ENCODE data around the gene GLMN. TPM values are rescaled to one million over a fixed set of nuclear protein-coding genes. Genes with fewer than 3 reads are reported as not detected.
"Not testable (repeated sequence)": the region's sequence is repeated elsewhere in the genome, so short reads cannot be mapped to it uniquely, and the experiment has no call there.

GLMN gene
- total RNA-seq, 2 experiments from 2014 or later, result 25.7 to 26.0 TPM

GRCh38 chr1:92277105-92277723 lies 21.6 kb downstream of the GLMN start:
- H3K27me3 Mint-ChIP-seq, result no peaks in the 10 kb centered on the region
- no peak overlapping the region for H3K4me3 Mint-ChIP-seq
- no peak overlapping the region for H3K27ac Mint-ChIP-seq
- DNase-seq, result no peak
- no peak for ATAC-seq
- H3K9me3 Mint-ChIP-seq (ENCODE audit: low read depth), result no peaks in the 10 kb centered on the region
- peaks cover 69% of the 10 kb centered on the region for H3K36me3 Mint-ChIP-seq
- CTCF ChIA-PET, result no interaction called here
- H3K4me1 Mint-ChIP-seq, result peaks cover 16% of the 10 kb centered on the region

GRCh38 chr1:92276082-92276481 lies 22.7 kb downstream of the GLMN start:
- no peak for DNase-seq
- no peak for ATAC-seq
- Mint-ChIP-seq H3K27me3 (no peaks in the 10 kb centered on the region), H3K9me3 (ENCODE audit: low read depth) (no peaks in the 10 kb centered on the region), H3K27ac (no peak overlapping the region), H3K36me3 (peaks cover 60% of the 10 kb centered on the region), H3K4me1 (peaks cover 12% of the 10 kb centered on the region), H3K4me3 (no peak overlapping the region)
- CTCF ChIA-PET, result no interaction called here

GRCh38 chr1:92274939-92275338 lies 23.8 kb downstream of the GLMN start:
- H3K9me3 Mint-ChIP-seq (ENCODE audit: low read depth), result no peaks in the 10 kb centered on the region
- H3K27me3 Mint-ChIP-seq, result no peaks in the 10 kb centered on the region
- peak overlapping the region; percentile 1 for H3K27ac Mint-ChIP-seq
- DNase-seq (no peak), ATAC-seq (no peak)
- peaks cover 7% of the 10 kb centered on the region for H3K4me1 Mint-ChIP-seq
- H3K4me3 Mint-ChIP-seq, result no peak overlapping the region
- H3K36me3 Mint-ChIP-seq, result peaks cover 53% of the 10 kb centered on the region
- CTCF ChIA-PET, result no interaction called here

GRCh38 chr1:92273039-92273438 lies 25.7 kb downstream of the GLMN start:
- H3K9me3 Mint-ChIP-seq (ENCODE audit: low read depth), result no peaks in the 10 kb centered on the region
- peaks cover 7% of the 10 kb centered on the region for H3K4me1 Mint-ChIP-seq
- ATAC-seq (no peak), DNase-seq (no peak)
- CTCF ChIA-PET, result interaction anchor here (0.6 kb wide), 1 partner anchor 418 kb away, joined by 3 read pairs; no protein-coding TSS in a partner anchor
- no peak overlapping the region for H3K4me3 Mint-ChIP-seq
- H3K36me3 Mint-ChIP-seq, result peaks cover 50% of the 10 kb centered on the region
- no peaks in the 10 kb centered on the region for H3K27me3 Mint-ChIP-seq
- H3K27ac Mint-ChIP-seq, result no peak overlapping the region

GRCh38 chr1:92262516-92262915 lies 36.3 kb downstream of the GLMN start:
- no peak overlapping the region for H3K4me3 Mint-ChIP-seq
- ATAC-seq (no peak), DNase-seq (no peak)
- H3K27me3 Mint-ChIP-seq, result no peaks in the 10 kb centered on the region
- H3K4me1 Mint-ChIP-seq, result no peaks in the 10 kb centered on the region
- CTCF ChIA-PET, result no interaction called here
- H3K27ac Mint-ChIP-seq, result no peak overlapping the region
- peaks cover 62% of the 10 kb centered on the region for H3K36me3 Mint-ChIP-seq
- no peaks in the 10 kb centered on the region for H3K9me3 Mint-ChIP-seq (ENCODE audit: low read depth)

GRCh38 chr1:92259350-92259749 lies 39.4 kb downstream of the GLMN start:
- no peak overlapping the region for H3K27ac Mint-ChIP-seq
- H3K4me1 Mint-ChIP-seq, result no peaks in the 10 kb centered on the region
- no peak overlapping the region for H3K4me3 Mint-ChIP-seq
- no peaks in the 10 kb centered on the region for H3K27me3 Mint-ChIP-seq
- H3K36me3 Mint-ChIP-seq, result peaks cover 83% of the 10 kb centered on the region
- H3K9me3 Mint-ChIP-seq (ENCODE audit: low read depth), result peaks cover 9% of the 10 kb centered on the region
- DNase-seq (no peak), ATAC-seq (no peak)
- CTCF ChIA-PET, result no interaction called here

- H3K4me3 Mint-ChIP-seq; H3K27ac Mint-ChIP-seq; CTCF ChIA-PET; H3K27me3 Mint-ChIP-seq; ATAC-seq; H3K9me3 Mint-ChIP-seq (ENCODE audit: low read depth); H3K4me1 Mint-ChIP-seq; DNase-seq: not testable (repeated sequence)
- peaks cover 72% of the 10 kb centered on the region for H3K36me3 Mint-ChIP-seq
These were observed 44.1 kb downstream of the GLMN start for GRCh38 chr1:92254714-92255113.

GRCh38 chr1:92244376-92244775 lies 54.4 kb downstream of the GLMN start:
- H3K4me1 Mint-ChIP-seq, result no peaks in the 10 kb centered on the region
- H3K9me3 Mint-ChIP-seq (ENCODE audit: low read depth), result no peaks in the 10 kb centered on the region
- no peaks in the 10 kb centered on the region for H3K27me3 Mint-ChIP-seq
- H3K4me3 Mint-ChIP-seq, result no peak overlapping the region
- H3K27ac Mint-ChIP-seq, result no peak overlapping the region
- CTCF ChIA-PET, result no interaction called here
- ATAC-seq (no peak), DNase-seq (no peak)
- peaks cover 15% of the 10 kb centered on the region for H3K36me3 Mint-ChIP-seq

GRCh38 chr1:92240034-92240433 lies 58.8 kb downstream of the GLMN start:
- ATAC-seq, result no peak
- DNase-seq, result no peak
- Mint-ChIP-seq H3K9me3 (ENCODE audit: low read depth) (no peaks in the 10 kb centered on the region), H3K4me1 (no peaks in the 10 kb centered on the region), H3K27me3 (peaks cover 17% of the 10 kb centered on the region), H3K4me3 (no peak overlapping the region), H3K27ac (no peak overlapping the region), H3K36me3 (peaks cover 1% of the 10 kb centered on the region)
- CTCF ChIA-PET, result no interaction called here

GRCh38 chr1:92230736-92231135 lies 68.1 kb downstream of the GLMN start:
- Mint-ChIP-seq H3K27me3 (peaks cover 10% of the 10 kb centered on the region), H3K4me1 (no peaks in the 10 kb centered on the region), H3K9me3 (ENCODE audit: low read depth) (no peaks in the 10 kb centered on the region), H3K27ac (no peak overlapping the region), H3K4me3 (no peak overlapping the region), H3K36me3 (no peaks in the 10 kb centered on the region)
- no peak for DNase-seq
- ATAC-seq, result no peak
- CTCF ChIA-PET, result interaction anchor here (0.7 to 1.5 kb wide), 2 partner anchors 12 to 698 kb away, joined by 3 read pairs; no protein-coding TSS in a partner anchor

GRCh38 chr1:92228401-92228800 lies 70.4 kb downstream of the GLMN start:
- Mint-ChIP-seq H3K9me3 (ENCODE audit: low read depth) (no peaks in the 10 kb centered on the region), H3K4me3 (no peak overlapping the region), H3K27ac (no peak overlapping the region), H3K36me3 (no peaks in the 10 kb centered on the region), H3K27me3 (peaks cover 7% of the 10 kb centered on the region), H3K4me1 (no peaks in the 10 kb centered on the region)
- CTCF ChIA-PET, result no interaction called here
- no peak for DNase-seq
- no peak for ATAC-seq

GRCh38 chr1:92219028-92219427 lies 79.8 kb downstream of the GLMN start:
- H3K9me3 Mint-ChIP-seq (ENCODE audit: low read depth), result no peaks in the 10 kb centered on the region
- peaks cover 8% of the 10 kb centered on the region for H3K27me3 Mint-ChIP-seq
- ATAC-seq (no peak), DNase-seq (no peak)
- no peak overlapping the region for H3K27ac Mint-ChIP-seq
- no peaks in the 10 kb centered on the region for H3K36me3 Mint-ChIP-seq
- no peak overlapping the region for H3K4me3 Mint-ChIP-seq
- CTCF ChIA-PET, result no interaction called here
- H3K4me1 Mint-ChIP-seq, result no peaks in the 10 kb centered on the region

- H3K36me3 Mint-ChIP-seq, result no peaks in the 10 kb centered on the region
- no peak overlapping the region for H3K27ac Mint-ChIP-seq
- no peaks in the 10 kb centered on the region for H3K9me3 Mint-ChIP-seq (ENCODE audit: low read depth)
- DNase-seq, result no peak
- H3K4me1 Mint-ChIP-seq, result no peaks in the 10 kb centered on the region
- H3K4me3 Mint-ChIP-seq, result no peak overlapping the region
- CTCF ChIA-PET, result no interaction called here
- H3K27me3 Mint-ChIP-seq, result peaks cover 8% of the 10 kb centered on the region
- ATAC-seq, result no peak
These were observed 80.2 kb downstream of the GLMN start for GRCh38 chr1:92218559-92218958.

- Mint-ChIP-seq H3K4me3 (no peak within 1 kb of the TSS), H3K9me3 (ENCODE audit: low read depth) (no peaks in the 10 kb centered on the region), H3K36me3 (no peaks in the 10 kb centered on the region), H3K27me3 (peaks cover 8% of the 10 kb centered on the region), H3K27ac (no peak within 1 kb of the TSS), H3K4me1 (no peaks in the 10 kb centered on the region)
- CTCF ChIA-PET, result no interaction called here
- no peak for ATAC-seq
- DNase-seq, result no peak
These were observed 81.1 kb downstream of the GLMN start, which contains the start of gene C1orf146 for GRCh38 chr1:92217721-92218120. TSS of gene C1orf146 (plus strand) at chr1:92217915. CDS start at chr1:92231421, 13,506 bp downstream.

GRCh38 chr1:92211166-92211565 lies 87.6 kb downstream of the GLMN start:
- H3K9me3 Mint-ChIP-seq (ENCODE audit: low read depth), result no peaks in the 10 kb centered on the region
- CTCF ChIA-PET, result no interaction called here
- no peak overlapping the region for H3K4me3 Mint-ChIP-seq
- peaks cover 7% of the 10 kb centered on the region for H3K27me3 Mint-ChIP-seq
- DNase-seq (no peak), ATAC-seq (no peak)
- no peak overlapping the region for H3K27ac Mint-ChIP-seq
- H3K36me3 Mint-ChIP-seq, result no peaks in the 10 kb centered on the region
- H3K4me1 Mint-ChIP-seq, result no peaks in the 10 kb centered on the region

Data from activated CD8-positive, alpha-beta memory T cell treated with anti-CD3 and anti-CD28 coated beads, Interleukin-2, amount 10 ng/mL, durations not matched to agents 7 days and 5 days (primary cell).